Astrocyte of the spinal cord (primary cell): ENCODE measurements around the gene SCYGR1.
"Not testable (repeated sequence)": the region's sequence is repeated elsewhere in the genome, so short reads cannot be mapped to it uniquely, and the experiment has no call there.

Experiments
- DNase-seq: peaks from one replicate; pipeline ENCODE4 v3.0.0; 2011; ENCODE audit warnings: low read depth, low spot score
- H3K4me3 ChIP-seq: 2 replicates; pipeline ENCODE4 v1.5.1; 2011; ENCODE audit warnings: low read depth, mild to moderate bottlenecking, low read length, moderate library complexity
- CTCF ChIP-seq: IDR thresholded peaks from 2 replicates; pipeline ENCODE4 v1.5.1; 2012; ENCODE audit warnings: low read depth, mild to moderate bottlenecking, low read length, inconsistent platforms
- in situ Hi-C: cut with HindIII; loops from 2 replicates; pipeline ENCODE4 v1.10.0; 2017; ENCODE audit warnings: low sequenced_read_pairs

SCYGR1 gene

GRCh38 chr2:227383686-227384085 lies 4.1 kb downstream of the SCYGR1 start:
- in situ Hi-C loops, result no loop called here
- DNase-seq, result no peak
- no peak overlapping the region for H3K4me3 ChIP-seq

GRCh38 chr2:227382241-227382835 lies 5.4 kb downstream of the SCYGR1 start:
- in situ Hi-C loops, DNase-seq, H3K4me3 ChIP-seq: not testable (repeated sequence)

More at GRCh38 chr2:227383686-227384085, 4.1 kb downstream of the SCYGR1 start:
- TF ChIP-seq CTCF, result no peak

- in situ Hi-C loops, result no loop called here
- TF ChIP-seq CTCF, result no peak
- DNase-seq, result no peak
- H3K4me3 ChIP-seq, result no peak within 1 kb of the TSS
Measured at GRCh38 chr2:227379095-227379494, 8.7 kb downstream of the SCYGR1 start, which contains the start of gene TM4SF20. TM4SF20 (minus strand) TSS chr2:227379306; CDS start chr2:227379268, 38 bp downstream.

GRCh38 chr2:227378371-227378782 lies 9.4 kb downstream of the SCYGR1 start:
- TF ChIP-seq CTCF, result no peak
- in situ Hi-C loops, result no loop called here
- no peak overlapping the region for H3K4me3 ChIP-seq
- DNase-seq, result no peak

GRCh38 chr2:227377467-227378351 lies 10.0 kb downstream of the SCYGR1 start:
- no peak for DNase-seq
- in situ Hi-C loops, result no loop called here
- no peak for TF ChIP-seq CTCF

GRCh38 chr2:227376656-227377396 lies 10.9 kb downstream of the SCYGR1 start:
- no peak for TF ChIP-seq CTCF
- in situ Hi-C loops, result no loop called here
- no peak for DNase-seq
- no peak overlapping the region for H3K4me3 ChIP-seq

More at GRCh38 chr2:227377467-227378351, 10.0 kb downstream of the SCYGR1 start:
- H3K4me3 ChIP-seq, result no peak overlapping the region
